ENCODE results near the gene CCDC24.

DNA sequence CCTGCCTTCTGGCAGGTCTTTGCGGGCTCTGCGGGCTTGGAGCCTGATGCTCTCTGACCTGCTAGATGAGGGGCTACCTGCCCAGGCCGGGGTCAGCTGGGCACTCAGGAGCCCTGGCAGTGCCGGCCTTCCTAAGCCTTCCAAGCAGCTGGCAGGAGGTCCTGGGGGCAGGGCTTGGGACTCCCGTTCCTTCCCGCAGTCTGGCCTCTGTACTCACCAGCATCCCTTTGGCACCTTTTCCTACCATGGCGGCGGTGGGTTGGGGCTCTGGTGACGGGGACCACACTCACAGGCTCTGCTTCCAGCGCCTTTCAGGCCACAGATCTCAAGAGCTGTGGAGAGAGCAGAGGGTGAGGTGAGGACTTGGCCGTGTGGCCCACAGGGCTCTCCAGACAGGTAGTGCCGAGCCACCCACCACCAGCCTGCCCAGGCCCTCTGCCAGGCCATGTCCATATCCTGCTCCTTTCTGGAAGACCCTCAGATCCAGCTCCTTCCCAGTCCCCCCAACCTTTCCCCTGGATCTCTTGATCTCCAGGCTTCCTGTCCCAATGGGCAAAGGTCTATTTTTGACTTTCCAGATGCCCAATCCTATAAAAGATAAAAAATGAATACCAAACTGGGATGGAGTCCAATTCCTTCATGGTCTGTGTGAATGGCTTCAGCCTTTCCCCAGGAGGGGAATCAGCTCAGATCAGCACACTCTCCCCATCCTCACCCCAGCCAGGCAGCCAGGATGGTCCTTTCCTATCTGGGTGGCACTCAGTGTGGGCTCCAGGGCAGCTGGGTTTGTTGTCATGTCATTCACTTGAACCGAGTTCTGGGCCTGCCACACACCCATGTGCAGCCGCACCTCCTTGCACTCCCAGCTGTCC lies 32.9 kb downstream of the CCDC24 start:
- TF ChIP-seq, protein P1, sequence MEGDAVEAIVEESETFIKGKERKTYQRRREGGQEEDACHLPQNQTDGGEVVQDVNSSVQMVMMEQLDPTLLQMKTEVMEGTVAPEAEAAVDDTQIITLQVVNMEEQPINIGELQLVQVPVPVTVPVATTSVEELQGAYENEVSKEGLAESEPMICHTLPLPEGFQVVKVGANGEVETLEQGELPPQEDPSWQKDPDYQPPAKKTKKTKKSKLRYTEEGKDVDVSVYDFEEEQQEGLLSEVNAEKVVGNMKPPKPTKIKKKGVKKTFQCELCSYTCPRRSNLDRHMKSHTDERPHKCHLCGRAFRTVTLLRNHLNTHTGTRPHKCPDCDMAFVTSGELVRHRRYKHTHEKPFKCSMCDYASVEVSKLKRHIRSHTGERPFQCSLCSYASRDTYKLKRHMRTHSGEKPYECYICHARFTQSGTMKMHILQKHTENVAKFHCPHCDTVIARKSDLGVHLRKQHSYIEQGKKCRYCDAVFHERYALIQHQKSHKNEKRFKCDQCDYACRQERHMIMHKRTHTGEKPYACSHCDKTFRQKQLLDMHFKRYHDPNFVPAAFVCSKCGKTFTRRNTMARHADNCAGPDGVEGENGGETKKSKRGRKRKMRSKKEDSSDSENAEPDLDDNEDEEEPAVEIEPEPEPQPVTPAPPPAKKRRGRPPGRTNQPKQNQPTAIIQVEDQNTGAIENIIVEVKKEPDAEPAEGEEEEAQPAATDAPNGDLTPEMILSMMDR (conservative IDR thresholded peaks at IDR 0.05; ENCODE audit: low read depth, low read length) = no peak
- no peak for TF ChIP-seq RAD21 (IDR thresholded peaks at IDR 0.05; ENCODE audit: low read length)
- no peak for TF ChIP-seq CEBPB (IDR thresholded peaks at IDR 0.05; ENCODE audit: low read depth, low read length)
- TF ChIP-seq MAZ (IDR thresholded peaks at IDR 0.05; ENCODE audit: borderline replicate concordance, low read depth, low read length) = no peak
- TF ChIP-seq SMC3 (IDR thresholded peaks at IDR 0.05; ENCODE audit: low read depth, low read length) = no peak
